Endothelial cell (in vitro differentiated cells): ENCODE results near the gene IL21R. TPM values are rescaled to one million over a fixed set of nuclear protein-coding genes. Genes with fewer than 3 reads are reported as not detected.

Source experiments
- DNase-seq: peaks from one replicate; pipeline ENCODE4 v3.0.0; 2021; ENCODE audit warnings: low spot score
- H3K27ac Mint-ChIP-seq: one replicate; pipeline ENCODE4 v1.8.0; 2021; ENCODE audit warnings: mixed read lengths, inconsistent platforms; ENCODE audit not compliant: unreplicated experiment
- H3K27me3 Mint-ChIP-seq: one replicate; pipeline ENCODE4 v1.8.0; 2021; ENCODE audit warnings: mild to moderate bottlenecking, moderate library complexity, mixed read lengths, inconsistent platforms; ENCODE audit not compliant: unreplicated experiment
- H3K36me3 Mint-ChIP-seq: one replicate; pipeline ENCODE4 v1.8.0; 2021; ENCODE audit warnings: mild to moderate bottlenecking, low read depth, mixed read lengths, inconsistent platforms; ENCODE audit not compliant: unreplicated experiment
- H3K4me1 Mint-ChIP-seq: one replicate; pipeline ENCODE4 v1.8.0; 2021; ENCODE audit warnings: mild to moderate bottlenecking, mixed read lengths, inconsistent platforms; ENCODE audit not compliant: unreplicated experiment
- H3K4me3 Mint-ChIP-seq: one replicate; pipeline ENCODE4 v1.8.0; 2021; ENCODE audit warnings: mild to moderate bottlenecking, mixed read lengths, inconsistent platforms; ENCODE audit not compliant: unreplicated experiment
- H3K9me3 Mint-ChIP-seq: one replicate; pipeline ENCODE4 v1.8.0; 2021; ENCODE audit warnings: mixed read lengths, inconsistent platforms; ENCODE audit not compliant: unreplicated experiment
- total RNA-seq: library from RNA; stranded (reverse); fragmentation: NEBNext Ultra II Directional; extraction: Animal tissue kit (Norgen Biotek cat#: 25700); gene quantifications from one replicate; pipeline ENCODE4 v1.2.1, GENCODE V29; 2021; ENCODE audit not compliant: unreplicated experiment
- TF ChIP-seq, protein P1 (sequence below): fragments of 200-600 bp; sonication (generic); IDR thresholded peaks from one replicate; pipeline ENCODE4 v1.5.0; 2021; ENCODE audit warnings: antibody characterized with exemption; ENCODE audit not compliant: unreplicated experiment

IL21R gene
- total RNA-seq, 1 donor from 2014 or later = not detected

DNA sequence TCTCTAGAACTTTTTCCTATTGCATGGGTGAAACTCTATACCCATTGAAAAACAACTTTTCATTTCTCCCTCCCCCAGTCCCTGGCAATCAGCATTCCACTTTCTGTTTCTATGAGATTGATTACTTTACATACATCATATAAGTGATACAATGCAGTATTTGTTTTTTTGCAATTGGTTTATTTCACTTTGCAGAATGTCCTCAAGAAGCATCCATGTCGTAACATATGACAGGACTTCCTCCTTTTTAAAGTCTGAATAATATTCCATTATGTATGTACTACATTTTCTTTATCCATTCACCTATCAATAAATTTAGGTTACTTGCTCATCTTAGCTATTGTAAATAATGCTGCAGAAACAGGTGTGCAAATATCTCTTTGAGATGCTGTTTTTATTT is 8.8 kb downstream of the IL21R start:
- no peaks in the 10 kb centered on the region for H3K9me3 Mint-ChIP-seq
- H3K4me1 Mint-ChIP-seq = no peaks in the 10 kb centered on the region
- no peak overlapping the region for H3K27ac Mint-ChIP-seq
- DNase-seq = no peak
- no peaks in the 10 kb centered on the region for H3K27me3 Mint-ChIP-seq
- no peak overlapping the region for H3K4me3 Mint-ChIP-seq
- TF ChIP-seq, protein P1, sequence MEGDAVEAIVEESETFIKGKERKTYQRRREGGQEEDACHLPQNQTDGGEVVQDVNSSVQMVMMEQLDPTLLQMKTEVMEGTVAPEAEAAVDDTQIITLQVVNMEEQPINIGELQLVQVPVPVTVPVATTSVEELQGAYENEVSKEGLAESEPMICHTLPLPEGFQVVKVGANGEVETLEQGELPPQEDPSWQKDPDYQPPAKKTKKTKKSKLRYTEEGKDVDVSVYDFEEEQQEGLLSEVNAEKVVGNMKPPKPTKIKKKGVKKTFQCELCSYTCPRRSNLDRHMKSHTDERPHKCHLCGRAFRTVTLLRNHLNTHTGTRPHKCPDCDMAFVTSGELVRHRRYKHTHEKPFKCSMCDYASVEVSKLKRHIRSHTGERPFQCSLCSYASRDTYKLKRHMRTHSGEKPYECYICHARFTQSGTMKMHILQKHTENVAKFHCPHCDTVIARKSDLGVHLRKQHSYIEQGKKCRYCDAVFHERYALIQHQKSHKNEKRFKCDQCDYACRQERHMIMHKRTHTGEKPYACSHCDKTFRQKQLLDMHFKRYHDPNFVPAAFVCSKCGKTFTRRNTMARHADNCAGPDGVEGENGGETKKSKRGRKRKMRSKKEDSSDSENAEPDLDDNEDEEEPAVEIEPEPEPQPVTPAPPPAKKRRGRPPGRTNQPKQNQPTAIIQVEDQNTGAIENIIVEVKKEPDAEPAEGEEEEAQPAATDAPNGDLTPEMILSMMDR = no peak
- H3K36me3 Mint-ChIP-seq = no peaks in the 10 kb centered on the region

DNA sequence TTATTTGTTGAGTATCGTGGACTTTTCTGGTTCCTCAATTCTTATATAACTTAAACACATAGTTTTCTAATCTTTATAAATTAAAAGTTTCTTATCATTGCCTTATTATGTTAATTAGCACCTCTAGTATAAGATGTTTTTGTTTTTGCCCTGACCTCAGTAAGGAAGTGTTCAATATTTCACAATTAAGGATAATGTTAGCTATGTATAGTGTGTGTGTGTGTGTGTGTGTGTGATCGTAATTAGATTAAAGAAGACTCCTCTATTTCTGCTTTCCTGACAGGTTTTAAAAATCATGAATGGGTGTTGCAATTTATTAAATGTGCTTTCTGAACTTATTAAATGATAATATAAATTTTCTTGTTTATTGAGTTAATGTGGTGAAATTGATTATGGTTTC is 12.0 kb downstream of the IL21R start:
- Mint-ChIP-seq H3K9me3 (no peaks in the 10 kb centered on the region), H3K27me3 (no peaks in the 10 kb centered on the region), H3K36me3 (no peaks in the 10 kb centered on the region), H3K4me1 (no peaks in the 10 kb centered on the region), H3K4me3 (no peak overlapping the region), H3K27ac (no peak overlapping the region)
- no peak for DNase-seq
- TF ChIP-seq, protein P1 = no peak

DNA sequence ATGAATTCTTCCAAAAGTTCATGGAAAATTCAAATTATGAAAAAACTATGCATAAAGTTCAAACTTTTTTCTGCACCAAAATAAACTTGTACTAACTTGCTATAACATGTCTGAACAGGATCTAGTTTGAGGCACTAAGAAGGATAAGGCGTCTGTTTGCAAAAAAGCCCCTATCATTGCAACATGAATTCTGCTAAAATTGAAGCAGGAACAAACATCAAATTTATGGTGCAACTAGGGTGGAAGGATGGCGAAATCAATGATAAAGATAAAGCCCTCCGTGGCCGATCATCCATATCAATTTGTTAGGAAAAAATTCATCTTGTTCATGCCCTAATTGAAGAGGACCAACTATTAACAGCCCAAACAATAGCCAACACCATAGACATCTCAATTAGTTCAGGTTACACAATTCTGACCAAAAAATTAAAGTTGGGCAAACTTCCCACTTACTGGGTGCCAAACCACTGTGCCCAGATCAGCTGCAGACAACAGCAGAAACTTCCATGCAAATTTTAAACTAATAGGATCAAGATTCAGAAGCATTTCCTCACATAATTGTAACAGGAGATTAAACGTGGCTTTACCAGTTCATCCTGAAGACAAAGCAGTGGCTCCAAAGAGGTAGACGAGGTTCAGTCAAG is 12.9 kb downstream of the IL21R start:
- Mint-ChIP-seq H3K36me3 (no peaks in the 10 kb centered on the region), H3K9me3 (no peaks in the 10 kb centered on the region), H3K4me1 (no peaks in the 10 kb centered on the region), H3K4me3 (no peak overlapping the region), H3K27me3 (no peaks in the 10 kb centered on the region), H3K27ac (no peak overlapping the region)
- TF ChIP-seq, protein P1 = no peak
- DNase-seq = no peak

DNA sequence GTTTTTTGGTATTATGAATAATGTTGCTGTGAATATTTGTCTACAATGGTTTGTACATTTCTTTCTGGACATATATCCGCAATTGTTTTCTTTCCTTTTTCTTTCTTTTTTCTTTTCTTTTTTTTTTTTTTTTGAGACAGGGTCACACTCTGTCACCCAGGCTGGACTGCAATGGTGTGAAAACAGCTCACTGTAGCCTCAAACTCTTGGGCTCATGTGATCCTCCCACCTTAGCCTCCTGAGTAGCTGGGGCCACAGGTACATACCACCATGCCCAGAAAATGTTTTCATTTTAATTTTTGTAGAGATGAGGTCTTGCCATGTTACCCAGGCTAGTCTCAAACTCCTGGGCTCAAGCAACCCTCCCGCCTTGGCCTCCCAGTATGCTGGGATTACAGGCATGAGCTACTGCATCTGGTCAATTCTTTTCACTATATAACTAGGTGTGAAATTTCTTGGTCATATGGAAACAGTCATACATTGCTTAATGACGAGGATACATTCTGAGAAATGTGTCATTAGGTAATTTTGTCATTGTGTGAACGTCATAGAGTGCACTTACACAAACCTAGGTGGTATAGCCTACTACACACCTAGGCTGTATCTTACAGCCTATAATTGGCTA is 15.2 kb downstream of the IL21R start:
- DNase-seq = no peak
- Mint-ChIP-seq H3K27ac (no peak overlapping the region), H3K27me3 (no peaks in the 10 kb centered on the region), H3K9me3 (peaks cover 4% of the 10 kb centered on the region), H3K36me3 (no peaks in the 10 kb centered on the region), H3K4me1 (no peaks in the 10 kb centered on the region), H3K4me3 (no peak overlapping the region)
- TF ChIP-seq, protein P1 = no peak

DNA sequence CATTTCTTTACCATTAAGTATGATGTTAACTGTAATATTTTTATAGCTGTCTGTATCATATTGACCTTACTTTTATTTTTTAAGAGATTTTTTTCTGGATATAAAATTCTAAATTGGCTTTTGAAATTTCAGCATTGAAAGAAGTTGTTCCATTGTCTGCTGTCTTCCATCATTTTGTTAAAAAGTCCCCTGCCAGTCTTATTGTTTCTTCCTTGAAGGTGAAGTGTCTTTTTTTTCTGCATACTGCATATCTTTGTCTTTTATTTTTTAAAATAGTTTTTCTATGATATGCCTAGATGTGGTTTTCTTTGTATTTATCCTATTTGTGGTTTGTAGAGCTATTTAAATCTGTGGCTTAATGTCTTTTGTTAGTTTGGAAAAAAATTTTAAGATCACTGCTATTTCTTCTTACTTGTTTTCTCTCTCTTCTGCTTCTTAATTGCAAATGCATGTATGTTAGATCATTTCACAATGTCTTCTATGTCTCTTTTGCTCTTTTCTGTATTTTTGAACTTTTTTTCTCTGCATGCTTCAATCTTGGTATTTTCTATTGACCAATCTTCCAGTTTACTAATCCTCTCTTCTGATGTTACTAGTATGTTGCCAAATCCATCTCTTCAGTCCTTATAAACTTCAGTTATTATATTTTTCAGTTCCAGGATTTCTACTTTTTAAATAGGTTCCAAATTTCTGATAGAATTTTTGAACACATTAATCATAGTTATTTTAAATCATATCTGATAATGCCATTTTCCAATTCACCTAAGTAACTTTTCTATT is 20.2 kb downstream of the IL21R start:
- H3K27ac Mint-ChIP-seq = no peak overlapping the region
- TF ChIP-seq, protein P1 = no peak
- H3K36me3 Mint-ChIP-seq = no peaks in the 10 kb centered on the region
- H3K4me3 Mint-ChIP-seq = no peak overlapping the region
- no peaks in the 10 kb centered on the region for H3K4me1 Mint-ChIP-seq
- H3K9me3 Mint-ChIP-seq = peaks cover 4% of the 10 kb centered on the region
- no peak for DNase-seq
- no peaks in the 10 kb centered on the region for H3K27me3 Mint-ChIP-seq
